ENCODE data around the gene PTH2.

DNA sequence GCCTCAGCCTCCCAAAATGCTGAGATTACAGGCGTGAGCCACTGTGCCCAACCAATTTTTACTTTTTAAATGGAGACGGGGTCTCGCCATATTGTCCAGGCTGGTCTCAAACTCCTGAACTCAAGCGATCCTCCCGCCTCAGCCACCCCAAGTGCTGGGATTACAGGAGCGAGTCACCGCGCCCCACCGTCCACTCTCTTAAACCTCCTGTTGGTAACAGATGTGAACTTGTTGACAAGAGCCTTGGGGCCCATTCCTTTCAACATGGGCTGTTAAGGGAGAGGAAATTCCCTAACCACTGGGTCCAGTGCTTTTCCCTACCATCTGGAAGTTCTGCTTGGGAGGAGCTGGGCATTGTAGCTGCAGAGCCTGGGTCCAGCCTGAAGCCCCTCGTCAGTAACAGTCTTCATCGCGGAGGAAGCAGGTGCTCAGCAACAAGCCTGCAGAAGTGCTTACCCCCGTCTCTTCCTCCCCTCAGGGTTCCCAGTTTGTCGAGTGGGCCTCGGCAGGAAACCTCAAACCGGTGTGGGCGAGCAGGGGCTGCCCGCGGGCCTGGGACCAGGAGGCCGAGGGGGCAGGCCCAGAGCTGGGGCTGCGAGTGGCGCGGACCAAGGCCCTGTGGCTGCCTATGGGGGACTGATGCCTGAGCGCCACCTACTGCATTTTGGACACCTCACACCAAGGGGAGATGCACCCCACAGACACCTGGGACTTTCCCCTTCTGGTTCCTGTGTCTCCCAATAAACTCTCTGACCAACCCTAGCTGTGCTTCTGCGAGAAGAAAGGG, 46.8 kb upstream of the PTH2 start:
- TF ChIP-seq, protein P1, sequence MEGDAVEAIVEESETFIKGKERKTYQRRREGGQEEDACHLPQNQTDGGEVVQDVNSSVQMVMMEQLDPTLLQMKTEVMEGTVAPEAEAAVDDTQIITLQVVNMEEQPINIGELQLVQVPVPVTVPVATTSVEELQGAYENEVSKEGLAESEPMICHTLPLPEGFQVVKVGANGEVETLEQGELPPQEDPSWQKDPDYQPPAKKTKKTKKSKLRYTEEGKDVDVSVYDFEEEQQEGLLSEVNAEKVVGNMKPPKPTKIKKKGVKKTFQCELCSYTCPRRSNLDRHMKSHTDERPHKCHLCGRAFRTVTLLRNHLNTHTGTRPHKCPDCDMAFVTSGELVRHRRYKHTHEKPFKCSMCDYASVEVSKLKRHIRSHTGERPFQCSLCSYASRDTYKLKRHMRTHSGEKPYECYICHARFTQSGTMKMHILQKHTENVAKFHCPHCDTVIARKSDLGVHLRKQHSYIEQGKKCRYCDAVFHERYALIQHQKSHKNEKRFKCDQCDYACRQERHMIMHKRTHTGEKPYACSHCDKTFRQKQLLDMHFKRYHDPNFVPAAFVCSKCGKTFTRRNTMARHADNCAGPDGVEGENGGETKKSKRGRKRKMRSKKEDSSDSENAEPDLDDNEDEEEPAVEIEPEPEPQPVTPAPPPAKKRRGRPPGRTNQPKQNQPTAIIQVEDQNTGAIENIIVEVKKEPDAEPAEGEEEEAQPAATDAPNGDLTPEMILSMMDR (IDR thresholded peaks at IDR 0.05) = no peak
- TF ChIP-seq POLR2A (IDR thresholded peaks at IDR 0.05) = no peak

Data from prostate gland (tissue), 2 donors.